HUES64 (cell line): ENCODE data around the gene BRME1.
"Not testable (repeated sequence)": the region's sequence is repeated elsewhere in the genome, so short reads cannot be mapped to it uniquely, and the experiment has no call there.

Source experiments
- H3K27ac ChIP-seq: 2 replicates; pipeline ENCODE4 v1.7.0; 2013; ENCODE audit warnings: low read depth, low read length, inconsistent platforms
- H3K27me3 ChIP-seq: 2 replicates; pipeline ENCODE4 v1.6.1; 2013; ENCODE audit warnings: mild to moderate bottlenecking, low read length; ENCODE audit not compliant: insufficient read depth
- H3K36me3 ChIP-seq: 2 replicates; pipeline ENCODE4 v1.6.1; 2013; ENCODE audit warnings: mild to moderate bottlenecking, low read length; ENCODE audit not compliant: insufficient read depth
- H3K4me1 ChIP-seq: 2 replicates; pipeline ENCODE4 v1.6.1; 2013; ENCODE audit warnings: mild to moderate bottlenecking, low read length, moderate library complexity; ENCODE audit not compliant: insufficient read depth
- H3K4me3 ChIP-seq: 2 replicates; pipeline ENCODE4 v1.5.1; 2013; ENCODE audit warnings: mild to moderate bottlenecking, low read length, moderate library complexity
- H3K9ac ChIP-seq: 2 replicates; pipeline ENCODE4 v1.6.1; 2013; ENCODE audit warnings: mild to moderate bottlenecking, low read depth, low read length
- H3K9me3 ChIP-seq: 2 replicates; pipeline ENCODE4 v1.6.1; 2013; ENCODE audit warnings: low read depth, low read length; ENCODE audit not compliant: insufficient read depth
- WGBS: fragments of 150-250, 120-280 bp; methylation state at CpG from one replicate; pipeline ENCODE4 v1.1.7; 2013; ENCODE audit warnings: missing lambda C conversion rate; 5-methylcytosine and 5-hydroxymethylcytosine counted together

BRME1 gene

DNA sequence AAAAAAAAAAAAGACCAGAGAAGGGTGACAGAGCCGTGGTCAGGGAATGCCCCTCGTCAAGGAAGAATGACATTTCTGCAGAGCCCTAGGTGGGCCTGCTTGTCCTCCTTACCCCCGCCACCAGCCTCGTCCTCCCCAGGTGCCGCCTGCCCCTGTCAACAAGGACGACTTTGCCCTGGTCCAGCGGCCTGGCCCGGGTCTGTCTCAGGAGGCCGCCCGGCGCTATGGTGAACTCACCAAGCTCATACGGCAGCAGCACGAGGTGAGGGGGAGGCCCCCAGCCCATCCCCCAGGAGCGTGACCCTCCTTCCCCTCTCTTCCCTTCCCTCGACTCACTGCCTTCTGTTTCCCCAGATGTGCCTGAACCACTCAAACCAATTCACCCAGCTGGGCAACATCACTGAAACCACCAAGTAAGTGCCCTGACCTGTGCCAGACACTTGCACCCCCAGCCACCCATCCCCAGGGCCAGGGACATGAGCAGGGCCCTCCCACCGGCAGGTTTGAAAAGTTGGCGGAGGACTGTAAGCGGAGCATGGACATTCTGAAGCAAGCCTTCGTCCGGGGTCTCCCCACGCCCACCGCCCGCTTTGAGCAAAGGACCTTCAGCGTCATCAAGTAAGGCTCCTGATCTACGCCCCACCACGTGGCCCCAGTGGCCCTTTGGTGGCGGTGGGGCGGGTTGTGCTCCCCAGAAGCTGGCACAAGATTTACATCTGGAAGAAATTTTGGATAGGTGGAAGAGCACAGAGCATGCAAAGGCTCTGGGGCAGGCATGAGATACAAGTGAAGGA, 17.5 kb upstream of the BRME1 start:
- no peaks in the 10 kb centered on the region for H3K27me3 ChIP-seq
- no peaks in the 10 kb centered on the region for H3K4me1 ChIP-seq
- H3K36me3 ChIP-seq: peaks cover 76% of the 10 kb centered on the region
- peaks cover 8% of the 10 kb centered on the region for H3K9me3 ChIP-seq
- H3K9ac ChIP-seq: no peak overlapping the region
- H3K27ac ChIP-seq: no peak overlapping the region
- 96% methylated on average over 28 of the region's 28 CpGs for WGBS
- no peak overlapping the region for H3K4me3 ChIP-seq

GRCh38 chr19:13922118-13922517, 16.2 kb upstream of the BRME1 start:
- 94% methylated on average over 6 of the region's 6 CpGs for WGBS
- H3K36me3 ChIP-seq: peaks cover 73% of the 10 kb centered on the region
- H3K4me3 ChIP-seq, H3K9me3 ChIP-seq, H3K9ac ChIP-seq, H3K27ac ChIP-seq, H3K4me1 ChIP-seq, H3K27me3 ChIP-seq: not testable (repeated sequence)

GRCh38 chr19:13920940-13921747, 15.2 kb upstream of the BRME1 start:
- H3K27ac ChIP-seq: no peak overlapping the region
- H3K36me3 ChIP-seq: peaks cover 71% of the 10 kb centered on the region
- WGBS: 90% methylated on average over 2 of the region's 2 CpGs

GRCh38 chr19:13920524-13920923, 14.6 kb upstream of the BRME1 start:
- WGBS: 95% methylated on average over 11 of the region's 11 CpGs
- H3K27me3 ChIP-seq: no peaks in the 10 kb centered on the region
- H3K9ac ChIP-seq: no peak overlapping the region
- no peaks in the 10 kb centered on the region for H3K4me1 ChIP-seq
- peaks cover 8% of the 10 kb centered on the region for H3K9me3 ChIP-seq
- no peak overlapping the region for H3K27ac ChIP-seq
- H3K36me3 ChIP-seq: peaks cover 75% of the 10 kb centered on the region
- no peak overlapping the region for H3K4me3 ChIP-seq

More at GRCh38 chr19:13920940-13921747, 15.2 kb upstream of the BRME1 start:
- Histone ChIP-seq H3K9ac (no peak overlapping the region), H3K9me3 (peaks cover 8% of the 10 kb centered on the region), H3K27me3 (no peaks in the 10 kb centered on the region), H3K4me1 (no peaks in the 10 kb centered on the region), H3K4me3 (no peak overlapping the region)

DNA sequence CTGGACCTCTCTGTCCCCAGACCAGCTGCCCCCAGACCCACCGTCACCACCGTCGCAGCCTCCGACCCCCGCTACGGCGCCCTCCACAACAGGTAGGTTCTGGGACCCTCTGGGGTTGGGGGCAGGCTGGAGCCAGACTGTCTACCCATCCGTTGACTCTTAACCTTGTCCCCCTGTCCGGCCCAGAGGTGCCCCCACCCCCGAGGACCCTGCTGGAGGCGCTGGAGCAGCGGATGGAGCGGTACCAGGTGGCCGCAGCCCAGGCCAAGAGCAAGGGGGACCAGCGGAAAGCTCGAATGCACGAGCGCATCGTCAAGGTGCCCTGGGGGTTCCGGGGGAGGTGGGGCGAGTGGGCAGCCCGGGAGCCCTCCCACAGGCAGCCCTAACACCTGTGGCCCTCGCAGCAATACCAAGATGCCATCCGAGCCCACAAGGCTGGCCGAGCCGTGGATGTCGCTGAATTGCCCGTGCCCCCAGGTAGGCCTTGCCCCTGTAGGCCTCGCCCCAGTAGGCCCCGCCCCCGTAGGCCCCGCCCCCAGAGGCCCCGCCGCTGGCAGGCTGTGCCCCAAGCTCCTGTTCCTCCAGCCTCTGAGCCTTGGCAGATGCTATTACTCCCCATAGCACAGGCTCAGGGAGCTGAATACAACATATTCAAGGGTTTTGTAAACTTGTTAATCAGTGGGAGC, 13.0 kb upstream of the BRME1 start:
- 93% methylated on average over 34 of the region's 34 CpGs for WGBS

DNA sequence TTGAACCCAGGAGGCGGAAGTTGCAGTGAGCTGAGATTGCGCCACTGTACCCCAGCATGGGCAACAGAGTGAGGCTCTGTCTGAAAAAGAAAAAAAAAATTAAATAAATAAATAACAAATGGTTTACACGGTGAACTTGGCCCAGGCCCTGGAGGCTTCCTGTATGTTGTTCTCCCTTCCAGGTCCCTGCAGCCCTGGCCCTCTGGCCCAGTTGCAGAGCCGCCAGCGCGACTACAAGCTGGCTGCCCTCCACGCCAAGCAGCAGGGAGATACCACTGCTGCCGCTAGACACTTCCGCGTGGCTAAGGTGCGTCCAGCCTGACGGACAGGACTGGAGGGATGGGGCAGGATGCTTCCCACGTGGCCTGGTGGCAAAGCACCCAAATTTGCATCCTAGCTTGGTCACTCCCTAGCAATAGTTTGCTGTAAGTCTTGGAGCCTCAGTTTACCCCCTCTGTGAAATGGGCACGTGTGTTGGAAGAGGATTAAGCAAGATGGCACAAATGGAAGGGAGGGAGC, 12.0 kb upstream of the BRME1 start:
- H3K9me3 ChIP-seq: peaks cover 8% of the 10 kb centered on the region
- H3K36me3 ChIP-seq: peaks cover 77% of the 10 kb centered on the region
- 95% methylated on average over 14 of the region's 14 CpGs for WGBS
- no peaks in the 10 kb centered on the region for H3K27me3 ChIP-seq
- H3K27ac ChIP-seq: no peak overlapping the region
- H3K4me1 ChIP-seq: no peaks in the 10 kb centered on the region
- no peak overlapping the region for H3K9ac ChIP-seq
- H3K4me3 ChIP-seq: no peak overlapping the region

More for the DNA sequence above, 13.0 kb upstream of the BRME1 start:
- Histone ChIP-seq H3K36me3 (peaks cover 76% of the 10 kb centered on the region), H3K27me3 (no peaks in the 10 kb centered on the region), H3K4me3 (no peak overlapping the region), H3K9ac (no peak overlapping the region), H3K27ac (no peak overlapping the region), H3K9me3 (peaks cover 8% of the 10 kb centered on the region), H3K4me1 (no peaks in the 10 kb centered on the region)

DNA sequence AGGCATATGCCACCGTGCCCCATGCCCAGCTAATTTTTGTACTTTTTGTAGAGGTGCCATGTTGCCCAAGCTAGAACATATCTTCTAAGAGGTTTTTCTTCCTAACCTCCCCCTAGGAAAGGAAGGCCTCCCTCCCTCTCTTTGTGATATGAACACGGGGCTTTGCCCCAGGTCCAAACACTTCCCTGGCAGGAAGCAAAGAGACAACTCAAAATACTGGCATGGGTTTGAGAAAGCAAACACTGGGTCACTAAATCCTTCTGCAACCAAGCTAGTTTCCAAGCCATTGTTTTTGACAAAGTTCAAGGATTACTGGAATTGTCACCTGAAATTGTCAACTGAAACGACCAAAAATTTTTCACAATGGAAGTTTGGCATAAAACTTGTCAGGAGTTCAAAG, 8.9 kb upstream of the BRME1 start:
- Histone ChIP-seq H3K9me3 (no peaks in the 10 kb centered on the region), H3K4me1 (no peaks in the 10 kb centered on the region), H3K27me3 (no peaks in the 10 kb centered on the region), H3K4me3 (no peak overlapping the region), H3K27ac (no peak overlapping the region), H3K36me3 (peaks cover 67% of the 10 kb centered on the region), H3K9ac (no peak overlapping the region)
- WGBS: 90% methylated on average over 3 of the region's 3 CpGs

GRCh38 chr19:13913352-13913751, 7.4 kb upstream of the BRME1 start:
- Histone ChIP-seq H3K36me3 (peaks cover 59% of the 10 kb centered on the region), H3K9ac (no peak overlapping the region), H3K4me1 (no peaks in the 10 kb centered on the region), H3K27me3 (no peaks in the 10 kb centered on the region), H3K4me3 (no peak overlapping the region), H3K27ac (no peak overlapping the region), H3K9me3 (no peaks in the 10 kb centered on the region)
- 97% methylated on average over 17 of the region's 17 CpGs for WGBS

- Histone ChIP-seq H3K9me3 (no peaks in the 10 kb centered on the region), H3K27ac (no peak overlapping the region), H3K4me1 (0 out of 2 replicates have a peak, but pooled peaks cover 3% of the 10 kb centered on the region), H3K4me3 (no peak overlapping the region), H3K9ac (no peak overlapping the region), H3K36me3 (peaks cover 30% of the 10 kb centered on the region), H3K27me3 (peaks cover 13% of the 10 kb centered on the region)
- WGBS: 94% methylated on average over 2 of the region's 2 CpGs
Measured at GRCh38 chr19:13909430-13909829, 3.5 kb upstream of the BRME1 start.

DNA sequence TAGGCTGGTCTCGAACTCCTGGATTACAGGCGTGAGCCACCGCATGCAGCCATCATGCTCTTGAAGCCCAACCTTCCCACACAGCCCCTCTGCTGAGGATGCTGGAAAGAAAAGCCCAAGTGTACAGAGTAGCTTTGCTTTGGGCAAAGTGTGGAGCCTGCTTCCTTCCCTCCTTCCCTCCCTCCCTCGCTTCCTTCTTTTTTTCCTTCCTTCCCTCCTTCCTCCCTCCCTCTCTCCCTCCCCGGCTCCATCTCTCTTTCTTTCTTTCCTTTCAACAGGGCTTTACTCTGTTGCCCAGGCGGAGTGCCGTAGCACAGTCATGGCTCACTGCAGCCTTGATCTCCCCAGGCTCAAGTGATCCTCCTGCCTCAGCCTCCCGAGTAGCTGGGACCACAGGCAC, 2.8 kb upstream of the BRME1 start:
- H3K9ac ChIP-seq: no peak overlapping the region
- WGBS: 92% methylated on average over 8 of the region's 8 CpGs
- peaks cover 27% of the 10 kb centered on the region for H3K36me3 ChIP-seq
- peaks cover 13% of the 10 kb centered on the region for H3K27me3 ChIP-seq
- H3K4me1 ChIP-seq: 0 out of 2 replicates have a peak, but pooled peaks cover 3% of the 10 kb centered on the region
- H3K9me3 ChIP-seq: no peaks in the 10 kb centered on the region
- no peak overlapping the region for H3K4me3 ChIP-seq
- H3K27ac ChIP-seq: no peak overlapping the region

GRCh38 chr19:13906910-13907309, 993 bp upstream of the BRME1 start:
- Histone ChIP-seq H3K9ac (peak overlapping the region; percentile 52; the same call in 1 of the 2 replicates), H3K4me3 (peak overlapping the region; percentile 82), H3K27ac (no peak overlapping the region), H3K36me3 (peaks cover 12% of the 10 kb centered on the region), H3K4me1 (0 out of 2 replicates have a peak, but pooled peaks cover 3% of the 10 kb centered on the region), H3K9me3 (no peaks in the 10 kb centered on the region), H3K27me3 (peaks cover 13% of the 10 kb centered on the region)
- 97% methylated on average over 5 of the region's 5 CpGs for WGBS
